D721Med (cell line): ENCODE measurements around the gene SORCS1.

ENCODE experiments used
- DNase-seq: peaks from one replicate; pipeline ENCODE4 v3.0.0; 2011; ENCODE audit warnings: low spot score; ENCODE audit not compliant: insufficient read length
- FAIRE-seq: peaks from 2 replicates; lab custom pipeline; 2011; peaks lifted over from hg19 to GRCh38; lab: Jason Lieb, UNC
- TF ChIP-seq, protein P1 (sequence below): IDR thresholded peaks from 2 replicates; pipeline ENCODE4 v1.5.1; 2012; ENCODE audit warnings: mild to moderate bottlenecking, control low read depth; ENCODE audit not compliant: insufficient read depth; ENCODE audit errors: missing control alignments

SORCS1 gene

DNA sequence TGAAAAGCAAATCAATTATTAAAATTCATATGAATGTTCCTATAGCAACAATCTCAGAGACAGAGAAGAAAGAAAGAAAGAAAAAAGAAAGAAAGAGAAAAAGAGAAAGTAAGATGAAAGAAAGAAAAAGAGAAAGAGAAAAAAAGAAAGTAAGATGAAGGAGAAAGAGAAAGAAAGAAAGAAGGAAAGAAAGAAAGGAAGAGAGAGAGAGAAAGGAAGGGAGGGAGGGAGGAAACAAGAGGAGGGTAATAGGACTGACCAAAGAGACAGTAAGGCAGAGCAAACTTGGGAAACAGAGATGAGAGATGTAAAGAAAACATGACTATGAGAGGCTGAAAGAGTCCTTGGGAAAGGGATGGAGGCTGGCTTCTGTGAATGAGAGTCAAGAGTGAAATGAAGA lies 458.4 kb downstream of the SORCS1 start:
- DNase-seq (no peak), FAIRE-seq (no peak)
- TF ChIP-seq, protein P1, sequence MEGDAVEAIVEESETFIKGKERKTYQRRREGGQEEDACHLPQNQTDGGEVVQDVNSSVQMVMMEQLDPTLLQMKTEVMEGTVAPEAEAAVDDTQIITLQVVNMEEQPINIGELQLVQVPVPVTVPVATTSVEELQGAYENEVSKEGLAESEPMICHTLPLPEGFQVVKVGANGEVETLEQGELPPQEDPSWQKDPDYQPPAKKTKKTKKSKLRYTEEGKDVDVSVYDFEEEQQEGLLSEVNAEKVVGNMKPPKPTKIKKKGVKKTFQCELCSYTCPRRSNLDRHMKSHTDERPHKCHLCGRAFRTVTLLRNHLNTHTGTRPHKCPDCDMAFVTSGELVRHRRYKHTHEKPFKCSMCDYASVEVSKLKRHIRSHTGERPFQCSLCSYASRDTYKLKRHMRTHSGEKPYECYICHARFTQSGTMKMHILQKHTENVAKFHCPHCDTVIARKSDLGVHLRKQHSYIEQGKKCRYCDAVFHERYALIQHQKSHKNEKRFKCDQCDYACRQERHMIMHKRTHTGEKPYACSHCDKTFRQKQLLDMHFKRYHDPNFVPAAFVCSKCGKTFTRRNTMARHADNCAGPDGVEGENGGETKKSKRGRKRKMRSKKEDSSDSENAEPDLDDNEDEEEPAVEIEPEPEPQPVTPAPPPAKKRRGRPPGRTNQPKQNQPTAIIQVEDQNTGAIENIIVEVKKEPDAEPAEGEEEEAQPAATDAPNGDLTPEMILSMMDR, result no peak

DNA sequence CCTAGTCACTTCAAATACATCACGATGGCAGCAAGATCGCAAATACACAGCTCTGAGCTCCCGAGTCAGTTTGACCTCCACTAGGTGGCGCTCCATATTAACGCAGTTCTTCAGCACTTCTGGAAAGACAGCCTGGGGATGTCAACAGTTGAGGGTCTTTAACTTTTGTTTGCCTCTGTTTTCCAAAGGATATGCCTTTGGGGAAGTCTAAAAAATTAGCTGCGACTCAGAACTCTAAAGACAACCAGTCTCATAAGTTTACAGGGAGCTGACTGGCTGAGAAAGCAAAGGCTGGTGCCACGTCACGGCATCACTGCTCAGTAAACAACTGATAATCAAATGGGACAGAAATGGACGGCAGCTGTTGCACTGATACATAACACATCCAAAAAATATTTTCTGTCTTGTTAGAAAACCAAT lies 458.8 kb downstream of the SORCS1 start:
- FAIRE-seq, result no peak
- TF ChIP-seq, protein P1, result peak; percentile 97
- DNase-seq, result no peak

DNA sequence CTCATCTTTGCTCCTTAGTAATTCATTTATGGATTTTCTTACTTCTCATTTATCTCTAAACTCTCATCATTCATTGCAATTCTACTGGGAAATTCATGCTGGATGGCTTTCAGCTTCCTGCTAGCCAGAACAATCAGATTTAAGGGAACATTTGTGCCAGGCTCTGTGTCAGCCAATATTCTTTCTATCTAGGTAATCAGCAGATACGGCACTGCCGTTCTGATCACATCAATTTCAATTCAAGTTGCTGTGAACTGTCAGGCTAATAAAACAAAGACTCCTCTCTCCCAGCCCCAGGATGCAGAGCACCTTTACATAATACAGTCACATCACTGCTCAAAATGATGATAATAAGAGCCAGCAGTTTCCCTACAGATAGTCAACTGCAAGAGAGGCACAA lies 468.3 kb downstream of the SORCS1 start:
- FAIRE-seq (no peak), DNase-seq (no peak)
- TF ChIP-seq, protein P1, result no peak

DNA sequence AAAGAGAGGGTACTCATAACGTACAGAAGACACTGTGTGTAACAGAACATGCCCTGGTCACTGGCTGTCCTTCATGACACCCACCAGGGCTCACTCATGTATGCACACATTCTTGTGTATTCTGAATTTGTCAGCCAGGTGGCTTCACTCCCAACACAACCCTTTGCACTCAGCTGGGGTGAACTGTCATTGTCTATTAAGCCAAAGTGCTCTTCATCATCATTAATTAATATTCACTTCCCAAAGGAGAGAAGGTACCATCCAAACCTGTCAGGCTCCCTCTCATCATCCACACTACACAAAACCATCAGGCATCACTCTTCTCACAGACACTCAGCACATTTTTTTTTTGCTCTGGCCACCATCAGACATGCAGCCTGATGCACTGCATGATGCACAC lies 469.8 kb downstream of the SORCS1 start:
- TF ChIP-seq, protein P1, result no peak
- DNase-seq, result no peak
- no peak for FAIRE-seq

DNA sequence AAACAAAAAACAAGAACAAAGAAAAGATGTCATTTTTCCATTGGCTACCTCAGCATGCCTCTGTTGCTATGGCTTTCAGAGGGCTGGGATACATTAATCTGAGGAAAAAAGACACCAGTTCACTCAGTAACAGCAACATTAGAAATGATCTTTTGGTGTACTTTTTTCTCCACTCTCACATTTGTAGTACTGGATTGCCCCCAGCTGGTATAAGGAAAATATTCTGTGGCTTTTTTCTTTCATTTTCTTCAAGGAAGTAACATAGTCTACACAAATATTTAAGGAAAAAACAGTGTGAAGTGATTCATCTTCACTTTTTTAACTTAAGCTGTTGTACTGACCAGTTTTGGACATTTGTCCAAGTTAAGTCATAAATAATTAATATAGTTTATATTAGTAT lies 482.3 kb downstream of the SORCS1 start:
- FAIRE-seq, result no peak
- no peak for DNase-seq
- TF ChIP-seq, protein P1, result peak; percentile 24

DNA sequence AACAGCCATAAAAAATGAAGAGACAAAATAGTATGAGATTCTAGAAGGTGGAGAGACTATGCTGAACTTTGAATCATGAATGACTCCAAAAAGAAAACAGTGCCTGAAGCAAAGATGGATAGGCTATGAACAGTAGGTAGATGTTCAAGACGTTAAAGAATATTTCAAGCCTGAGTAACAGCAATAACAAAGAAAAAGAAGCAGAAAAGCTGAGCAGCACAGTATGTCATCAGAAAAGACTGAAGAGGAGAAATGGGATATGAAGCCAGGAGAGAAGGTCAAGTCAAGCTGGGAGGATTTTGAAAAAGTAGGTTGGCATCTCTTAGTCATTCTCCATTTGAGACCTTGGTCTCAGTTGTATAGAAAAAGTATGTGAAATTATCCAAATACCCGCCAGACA lies 484.4 kb downstream of the SORCS1 start:
- TF ChIP-seq, protein P1, result no peak
- DNase-seq (no peak), FAIRE-seq (no peak)

DNA sequence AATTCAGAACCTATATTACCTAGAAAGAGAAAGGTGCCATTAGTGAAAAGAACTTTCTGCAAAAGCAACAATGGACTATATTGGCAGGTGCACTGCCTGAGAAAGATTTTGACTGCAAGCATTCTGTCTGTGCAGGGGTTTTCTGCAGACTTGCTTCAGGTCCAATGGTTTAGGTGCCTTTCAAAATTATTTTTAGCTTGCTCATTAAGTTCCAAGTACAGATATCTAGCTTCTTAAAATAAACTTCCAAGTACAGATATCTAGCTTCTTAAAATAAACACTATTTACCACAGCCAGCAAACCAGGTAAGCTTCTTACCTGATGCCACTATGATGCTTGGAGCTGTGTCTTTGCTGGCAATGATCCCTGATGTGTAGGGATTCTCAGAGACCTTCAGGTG lies 485.2 kb downstream of the SORCS1 start:
- FAIRE-seq (no peak), DNase-seq (no peak)
- TF ChIP-seq, protein P1, result no peak
